ENCODE results near the gene WFIKKN1. TPM values are rescaled to one million over a fixed set of nuclear protein-coding genes. Genes with fewer than 3 reads are reported as not detected.

Gene WFIKKN1
- total RNA-seq, 1 experiment from 2014 or later, result 12.3 TPM

DNA sequence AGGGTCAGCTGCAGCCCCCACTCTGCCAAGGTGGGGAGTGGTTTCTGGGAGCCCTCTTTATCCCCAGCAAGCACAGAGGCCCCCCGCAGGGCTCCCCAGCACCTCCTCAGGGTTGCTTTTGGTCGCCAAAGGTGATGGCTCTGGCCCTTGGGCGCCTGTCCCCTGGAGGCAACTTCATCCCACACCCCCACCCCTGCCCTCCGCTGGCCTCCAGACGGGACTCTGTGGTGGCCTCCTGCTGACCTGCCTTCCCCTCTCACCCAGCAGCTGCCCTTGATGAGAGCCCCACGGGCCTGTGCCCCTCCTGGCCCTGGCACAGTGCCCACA, 29.3 kb downstream of the WFIKKN1 start:
- no peak for ATAC-seq
- Mint-ChIP-seq H3K27me3 (ENCODE audit: low read depth) (no peaks in the 10 kb centered on the region), H3K27ac (no peak overlapping the region), H3K4me3 (no peak overlapping the region), H3K4me1 (peaks cover 4% of the 10 kb centered on the region), H3K9me3 (no peaks in the 10 kb centered on the region), H3K36me3 (no peaks in the 10 kb centered on the region)
- TF ChIP-seq, protein P1, sequence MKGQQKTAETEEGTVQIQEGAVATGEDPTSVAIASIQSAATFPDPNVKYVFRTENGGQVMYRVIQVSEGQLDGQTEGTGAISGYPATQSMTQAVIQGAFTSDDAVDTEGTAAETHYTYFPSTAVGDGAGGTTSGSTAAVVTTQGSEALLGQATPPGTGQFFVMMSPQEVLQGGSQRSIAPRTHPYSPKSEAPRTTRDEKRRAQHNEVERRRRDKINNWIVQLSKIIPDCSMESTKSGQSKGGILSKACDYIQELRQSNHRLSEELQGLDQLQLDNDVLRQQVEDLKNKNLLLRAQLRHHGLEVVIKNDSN (CRISPR knock-in tag; IDR thresholded peaks at IDR 0.05), result no peak
- TF ChIP-seq TCF7 (CRISPR knock-in tag; IDR thresholded peaks at IDR 0.05; ENCODE audit: low read depth) (no peak), ESRRA (CRISPR knock-in tag; IDR thresholded peaks at IDR 0.05; ENCODE audit: borderline replicate concordance) (no peak), SMAD4 (CRISPR knock-in tag; IDR thresholded peaks at IDR 0.05) (no peak), RELA (CRISPR knock-in tag; IDR thresholded peaks at IDR 0.05; ENCODE audit: borderline replicate concordance) (no peak), TEAD4 (CRISPR knock-in tag; IDR thresholded peaks at IDR 0.05) (no peak), SOX15 (CRISPR knock-in tag; IDR thresholded peaks at IDR 0.05) (no peak)
- TF ChIP-seq, protein P2, sequence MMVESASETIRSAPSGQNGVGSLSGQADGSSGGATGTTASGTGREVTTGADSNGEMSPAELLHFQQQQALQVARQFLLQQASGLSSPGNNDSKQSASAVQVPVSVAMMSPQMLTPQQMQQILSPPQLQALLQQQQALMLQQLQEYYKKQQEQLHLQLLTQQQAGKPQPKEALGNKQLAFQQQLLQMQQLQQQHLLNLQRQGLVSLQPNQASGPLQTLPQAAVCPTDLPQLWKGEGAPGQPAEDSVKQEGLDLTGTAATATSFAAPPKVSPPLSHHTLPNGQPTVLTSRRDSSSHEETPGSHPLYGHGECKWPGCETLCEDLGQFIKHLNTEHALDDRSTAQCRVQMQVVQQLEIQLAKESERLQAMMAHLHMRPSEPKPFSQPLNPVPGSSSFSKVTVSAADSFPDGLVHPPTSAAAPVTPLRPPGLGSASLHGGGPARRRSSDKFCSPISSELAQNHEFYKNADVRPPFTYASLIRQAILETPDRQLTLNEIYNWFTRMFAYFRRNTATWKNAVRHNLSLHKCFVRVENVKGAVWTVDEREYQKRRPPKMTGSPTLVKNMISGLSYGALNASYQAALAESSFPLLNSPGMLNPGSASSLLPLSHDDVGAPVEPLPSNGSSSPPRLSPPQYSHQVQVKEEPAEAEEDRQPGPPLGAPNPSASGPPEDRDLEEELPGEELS (CRISPR knock-in tag; IDR thresholded peaks at IDR 0.05), result no peak
- TF ChIP-seq, protein P3, sequence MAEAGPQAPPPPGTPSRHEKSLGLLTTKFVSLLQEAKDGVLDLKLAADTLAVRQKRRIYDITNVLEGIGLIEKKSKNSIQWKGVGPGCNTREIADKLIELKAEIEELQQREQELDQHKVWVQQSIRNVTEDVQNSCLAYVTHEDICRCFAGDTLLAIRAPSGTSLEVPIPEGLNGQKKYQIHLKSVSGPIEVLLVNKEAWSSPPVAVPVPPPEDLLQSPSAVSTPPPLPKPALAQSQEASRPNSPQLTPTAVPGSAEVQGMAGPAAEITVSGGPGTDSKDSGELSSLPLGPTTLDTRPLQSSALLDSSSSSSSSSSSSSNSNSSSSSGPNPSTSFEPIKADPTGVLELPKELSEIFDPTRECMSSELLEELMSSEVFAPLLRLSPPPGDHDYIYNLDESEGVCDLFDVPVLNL (CRISPR knock-in tag; IDR thresholded peaks at IDR 0.05; ENCODE audit: borderline replicate concordance, low read depth), result no peak
- DNase-seq (ENCODE audit: low spot score), result no peak
- POLR2A ChIA-PET, result interaction anchor here (1.0 to 1.4 kb wide), 2 partner anchors 11 to 22 kb away, joined by 3 to 5 read pairs; partner anchors contain the start of gene WDR90
- CTCF ChIA-PET, result interaction anchor here (0.5 to 3.3 kb wide), 26 partner anchors 11 to 1363 kb away, joined by 3 to 54 read pairs (median 4); partner anchors contain the start of genes AXIN1, CAPN15, CCDC78 and METTL26

DNA sequence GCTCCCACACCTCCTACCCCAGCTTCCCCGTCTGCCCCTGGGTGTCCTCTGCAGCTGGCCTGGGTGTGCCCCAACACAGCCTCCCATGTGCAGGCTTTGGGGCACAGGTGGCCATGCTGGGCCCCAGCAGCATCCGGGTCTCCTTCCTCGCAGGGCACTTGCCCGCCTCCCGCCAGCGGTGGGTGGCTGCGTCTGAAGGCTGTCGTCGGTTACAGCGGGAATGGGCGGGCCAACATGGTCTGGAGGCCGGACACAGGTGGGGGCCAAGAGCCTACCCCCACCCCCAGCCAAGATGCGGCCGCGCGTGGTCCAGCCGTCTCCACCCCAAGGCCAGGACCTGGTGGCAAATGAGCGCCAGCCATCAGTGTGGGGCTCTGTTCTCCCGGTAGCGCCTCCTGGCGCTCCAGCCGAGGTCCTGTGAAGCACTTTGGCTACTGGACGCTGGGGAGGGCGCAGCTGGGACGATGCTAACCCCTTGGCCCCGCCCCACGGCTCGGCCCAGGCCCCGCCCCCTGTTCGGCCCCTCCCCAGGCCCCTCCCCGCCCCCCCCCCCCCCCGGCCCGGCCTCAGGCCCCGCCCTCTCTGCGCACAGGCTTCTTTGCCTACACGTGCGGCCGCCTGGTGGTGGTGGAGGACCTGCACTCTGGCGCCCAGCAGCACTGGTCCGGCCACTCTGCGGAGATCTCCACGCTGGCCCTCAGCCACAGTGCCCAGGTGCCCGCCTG, 29.8 kb downstream of the WFIKKN1 start:
- no peak overlapping the region for H3K27ac Mint-ChIP-seq
- ATAC-seq (peak; percentile 95), DNase-seq (ENCODE audit: low spot score) (peak; percentile 93)
- no peaks in the 10 kb centered on the region for H3K27me3 Mint-ChIP-seq (ENCODE audit: low read depth)
- TF ChIP-seq RORB (CRISPR knock-in tag; IDR thresholded peaks at IDR 0.05), result no peak
- no peak for TF ChIP-seq ELF4 (CRISPR knock-in tag; IDR thresholded peaks at IDR 0.05; ENCODE audit: low read depth)
- no peak for TF ChIP-seq IRF2 (CRISPR knock-in tag; IDR thresholded peaks at IDR 0.05; ENCODE audit: borderline replicate concordance, low read depth)
- no peak for TF ChIP-seq SMAD4 (CRISPR knock-in tag; IDR thresholded peaks at IDR 0.05)
- TF ChIP-seq, protein P4, sequence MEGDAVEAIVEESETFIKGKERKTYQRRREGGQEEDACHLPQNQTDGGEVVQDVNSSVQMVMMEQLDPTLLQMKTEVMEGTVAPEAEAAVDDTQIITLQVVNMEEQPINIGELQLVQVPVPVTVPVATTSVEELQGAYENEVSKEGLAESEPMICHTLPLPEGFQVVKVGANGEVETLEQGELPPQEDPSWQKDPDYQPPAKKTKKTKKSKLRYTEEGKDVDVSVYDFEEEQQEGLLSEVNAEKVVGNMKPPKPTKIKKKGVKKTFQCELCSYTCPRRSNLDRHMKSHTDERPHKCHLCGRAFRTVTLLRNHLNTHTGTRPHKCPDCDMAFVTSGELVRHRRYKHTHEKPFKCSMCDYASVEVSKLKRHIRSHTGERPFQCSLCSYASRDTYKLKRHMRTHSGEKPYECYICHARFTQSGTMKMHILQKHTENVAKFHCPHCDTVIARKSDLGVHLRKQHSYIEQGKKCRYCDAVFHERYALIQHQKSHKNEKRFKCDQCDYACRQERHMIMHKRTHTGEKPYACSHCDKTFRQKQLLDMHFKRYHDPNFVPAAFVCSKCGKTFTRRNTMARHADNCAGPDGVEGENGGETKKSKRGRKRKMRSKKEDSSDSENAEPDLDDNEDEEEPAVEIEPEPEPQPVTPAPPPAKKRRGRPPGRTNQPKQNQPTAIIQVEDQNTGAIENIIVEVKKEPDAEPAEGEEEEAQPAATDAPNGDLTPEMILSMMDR (IDR thresholded peaks at IDR 0.05), result peak; percentile 58
- peak; percentile 39; the same call in 1 of the 2 replicates for TF ChIP-seq SP1 (CRISPR knock-in tag; conservative IDR thresholded peaks at IDR 0.05)
- TF ChIP-seq, protein P5, sequence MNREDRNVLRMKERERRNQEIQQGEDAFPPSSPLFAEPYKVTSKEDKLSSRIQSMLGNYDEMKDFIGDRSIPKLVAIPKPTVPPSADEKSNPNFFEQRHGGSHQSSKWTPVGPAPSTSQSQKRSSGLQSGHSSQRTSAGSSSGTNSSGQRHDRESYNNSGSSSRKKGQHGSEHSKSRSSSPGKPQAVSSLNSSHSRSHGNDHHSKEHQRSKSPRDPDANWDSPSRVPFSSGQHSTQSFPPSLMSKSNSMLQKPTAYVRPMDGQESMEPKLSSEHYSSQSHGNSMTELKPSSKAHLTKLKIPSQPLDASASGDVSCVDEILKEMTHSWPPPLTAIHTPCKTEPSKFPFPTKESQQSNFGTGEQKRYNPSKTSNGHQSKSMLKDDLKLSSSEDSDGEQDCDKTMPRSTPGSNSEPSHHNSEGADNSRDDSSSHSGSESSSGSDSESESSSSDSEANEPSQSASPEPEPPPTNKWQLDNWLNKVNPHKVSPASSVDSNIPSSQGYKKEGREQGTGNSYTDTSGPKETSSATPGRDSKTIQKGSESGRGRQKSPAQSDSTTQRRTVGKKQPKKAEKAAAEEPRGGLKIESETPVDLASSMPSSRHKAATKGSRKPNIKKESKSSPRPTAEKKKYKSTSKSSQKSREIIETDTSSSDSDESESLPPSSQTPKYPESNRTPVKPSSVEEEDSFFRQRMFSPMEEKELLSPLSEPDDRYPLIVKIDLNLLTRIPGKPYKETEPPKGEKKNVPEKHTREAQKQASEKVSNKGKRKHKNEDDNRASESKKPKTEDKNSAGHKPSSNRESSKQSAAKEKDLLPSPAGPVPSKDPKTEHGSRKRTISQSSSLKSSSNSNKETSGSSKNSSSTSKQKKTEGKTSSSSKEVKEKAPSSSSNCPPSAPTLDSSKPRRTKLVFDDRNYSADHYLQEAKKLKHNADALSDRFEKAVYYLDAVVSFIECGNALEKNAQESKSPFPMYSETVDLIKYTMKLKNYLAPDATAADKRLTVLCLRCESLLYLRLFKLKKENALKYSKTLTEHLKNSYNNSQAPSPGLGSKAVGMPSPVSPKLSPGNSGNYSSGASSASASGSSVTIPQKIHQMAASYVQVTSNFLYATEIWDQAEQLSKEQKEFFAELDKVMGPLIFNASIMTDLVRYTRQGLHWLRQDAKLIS (CRISPR knock-in tag; IDR thresholded peaks at IDR 0.05; ENCODE audit: borderline replicate concordance), result no peak
- TF ChIP-seq JAZF1 (CRISPR knock-in tag; IDR thresholded peaks at IDR 0.05), result no peak
- TF ChIP-seq TP53 (CRISPR knock-in tag; IDR thresholded peaks at IDR 0.05), result no peak
- TF ChIP-seq, protein P6, sequence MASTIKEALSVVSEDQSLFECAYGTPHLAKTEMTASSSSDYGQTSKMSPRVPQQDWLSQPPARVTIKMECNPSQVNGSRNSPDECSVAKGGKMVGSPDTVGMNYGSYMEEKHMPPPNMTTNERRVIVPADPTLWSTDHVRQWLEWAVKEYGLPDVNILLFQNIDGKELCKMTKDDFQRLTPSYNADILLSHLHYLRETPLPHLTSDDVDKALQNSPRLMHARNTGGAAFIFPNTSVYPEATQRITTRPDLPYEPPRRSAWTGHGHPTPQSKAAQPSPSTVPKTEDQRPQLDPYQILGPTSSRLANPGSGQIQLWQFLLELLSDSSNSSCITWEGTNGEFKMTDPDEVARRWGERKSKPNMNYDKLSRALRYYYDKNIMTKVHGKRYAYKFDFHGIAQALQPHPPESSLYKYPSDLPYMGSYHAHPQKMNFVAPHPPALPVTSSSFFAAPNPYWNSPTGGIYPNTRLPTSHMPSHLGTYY (CRISPR knock-in tag; IDR thresholded peaks at IDR 0.05), result no peak
- TF ChIP-seq ATF1 (CRISPR knock-in tag; IDR thresholded peaks at IDR 0.05), result no peak
- no peaks in the 10 kb centered on the region for H3K36me3 Mint-ChIP-seq
- no peak overlapping the region; the same call in 1 of the 2 replicates for H3K4me3 Mint-ChIP-seq
- ChIA-PET CTCF (interaction anchor here (0.5 to 3.3 kb wide), 31 partner anchors 11 to 1362 kb away, joined by 3 to 54 read pairs (median 4); partner anchors contain the start of genes AXIN1, CAPN15, CCDC78 and METTL26), POLR2A (interaction anchor here (1.0 to 1.4 kb wide), 2 partner anchors 11 to 22 kb away, joined by 3 to 5 read pairs; partner anchors contain the start of gene WDR90)
- H3K4me1 Mint-ChIP-seq, result peaks cover 4% of the 10 kb centered on the region
- no peaks in the 10 kb centered on the region for H3K9me3 Mint-ChIP-seq
